Tibial artery (tissue), 4 donors: ENCODE data around the gene QDPR.
"Not testable (repeated sequence)": the region's sequence is repeated elsewhere in the genome, so short reads cannot be mapped to it uniquely, and the experiment has no call there.

Source experiments
- DNase-seq, 2 donors: peaks; one replicate each; pipeline ENCODE4 v3.0.0-alpha.2; 2019
- H3K27ac ChIP-seq, 2 donors: fragments of 200-600 bp; sonication (generic) in 1 of 2; 1 replicate in 1 of 2; 2 replicates in 1 of 2; pipeline ENCODE4 v1.5.1; 2018 to 2019; ENCODE audit warnings: mild to moderate bottlenecking in 1 of 2
- H3K27me3 ChIP-seq, 2 donors: fragments of 200-600 bp; sonication (generic) in 1 of 2; one replicate each; pipeline versions ENCODE4 v1.5.1 to v1.6.0; 2016 to 2019
- H3K36me3 ChIP-seq, 3 donors: fragments of 200-600 bp; sonication (generic) in 2 of 3; one replicate each; pipeline ENCODE4 v1.5.1; 2016 to 2019; ENCODE audit warnings: mild to moderate bottlenecking in 2 of 3
- H3K4me1 ChIP-seq, 4 donors: fragments of 200-600 bp; sonication (generic) in 2 of 4; 1 replicate in 3 of 4; 2 replicates in 1 of 4; pipeline ENCODE4 v1.5.1; 2016 to 2019
- H3K4me3 ChIP-seq, 2 donors: fragments of 200-600 bp; sonication (generic) in 1 of 2; 1 replicate in 1 of 2; 2 replicates in 1 of 2; pipeline ENCODE4 v1.5.1; 2018 to 2019; ENCODE audit warnings: mild to moderate bottlenecking in 2 of 2
- H3K9me3 ChIP-seq, 3 donors: fragments of 200-600 bp; sonication (generic) in 1 of 3; one replicate each; pipeline ENCODE4 v1.5.1; 2016 to 2019
- CTCF ChIP-seq, 2 experiments: fragments of 200-600 bp in 1 of 2; fragments of 450-650 bp in 1 of 2; IDR thresholded peaks; one replicate each; pipeline ENCODE4 v1.5.1; 2017 to 2019; ENCODE audit warnings: antibody characterized with exemption in 2 of 2, mild to moderate bottlenecking in 1 of 2, moderate library complexity in 1 of 2
- intact Hi-C: fragments of 100-400 bp; cut with DNase I; formaldehyde crosslinking; loops from one replicate; pipeline ENCODE4 v1.15.0; 2023; ENCODE audit warnings: low total_unique reads

The QDPR gene

GRCh38 chr4:17463606-17464005, 48.3 kb downstream of the QDPR start:
- intact Hi-C loops, result no loop called here
- TF ChIP-seq CTCF (IDR thresholded peaks at IDR 0.05), result no peak
- no peak for DNase-seq
- Histone ChIP-seq H3K27me3 (no peaks in the 10 kb centered on the region), H3K4me3 (no peak overlapping the region), H3K27ac (no peak overlapping the region), H3K4me1 (no peaks in the 10 kb centered on the region), H3K9me3 (no peaks in the 10 kb centered on the region), H3K36me3 (peaks cover 0 to 3% (median 2%) of the 10 kb centered on the region in 3 donors)

- intact Hi-C loops, result loop anchor here (10.0 kb wide), 1 partner anchor 96 kb away; no protein-coding TSS in a partner anchor
- no peak overlapping the region for H3K27ac ChIP-seq
- H3K4me3 ChIP-seq, result no peak overlapping the region
Observed at GRCh38 chr4:17450269-17450804, 61.6 kb downstream of the QDPR start.

GRCh38 chr4:17448689-17449088, 63.2 kb downstream of the QDPR start:
- peaks cover 0 to 7% (median 0%) of the 10 kb centered on the region in 3 donors for H3K9me3 ChIP-seq
- no peaks in the 10 kb centered on the region for H3K36me3 ChIP-seq
- intact Hi-C loops, result no loop called here

More at GRCh38 chr4:17450269-17450804, 61.6 kb downstream of the QDPR start:
- H3K27me3 ChIP-seq, result no peaks in the 10 kb centered on the region
- H3K4me1 ChIP-seq, result peaks cover 0 to 20% (median 4%) of the 10 kb centered on the region in 4 donors
- H3K36me3 ChIP-seq, result no peaks in the 10 kb centered on the region
- H3K9me3 ChIP-seq, result peaks cover 0 to 3% (median under 1%) of the 10 kb centered on the region in 3 donors
- no peak for TF ChIP-seq CTCF (IDR thresholded peaks at IDR 0.05)
- no peak for DNase-seq

GRCh38 chr4:17447675-17448298, 64.1 kb downstream of the QDPR start:
- Histone ChIP-seq H3K27ac (peak overlapping the region; percentile 32 to 54), H3K4me3 (no peak overlapping the region), H3K4me1 (peaks cover 0 to 20% (median 4%) of the 10 kb centered on the region in 4 donors), H3K36me3 (no peaks in the 10 kb centered on the region), H3K27me3 (no peaks in the 10 kb centered on the region), H3K9me3 (peaks cover 0 to 7% (median 0%) of the 10 kb centered on the region in 3 donors)
- peak in 1 of 2 donors; percentile 41 for DNase-seq
- intact Hi-C loops, result no loop called here
- peak; percentile 42 to 44 for TF ChIP-seq CTCF (IDR thresholded peaks at IDR 0.05)

More at GRCh38 chr4:17448689-17449088, 63.2 kb downstream of the QDPR start:
- peak overlapping the region; percentile 32 to 54 for H3K27ac ChIP-seq
- no peak for TF ChIP-seq CTCF (IDR thresholded peaks at IDR 0.05)
- no peaks in the 10 kb centered on the region for H3K27me3 ChIP-seq
- peaks cover 0 to 20% (median 4%) of the 10 kb centered on the region in 4 donors for H3K4me1 ChIP-seq
- DNase-seq, result no peak
- no peak overlapping the region for H3K4me3 ChIP-seq

- Histone ChIP-seq H3K4me3 (no peak overlapping the region), H3K4me1 (peaks cover 0 to 20% (median 4%) of the 10 kb centered on the region in 4 donors), H3K36me3 (no peaks in the 10 kb centered on the region), H3K9me3 (peaks cover 0 to 7% (median 0%) of the 10 kb centered on the region in 3 donors), H3K27me3 (no peaks in the 10 kb centered on the region), H3K27ac (no peak overlapping the region)
- no peak for DNase-seq
- TF ChIP-seq CTCF (IDR thresholded peaks at IDR 0.05), result no peak
- intact Hi-C loops, result no loop called here
Observed at GRCh38 chr4:17447056-17447455, 64.8 kb downstream of the QDPR start.

- H3K27me3 ChIP-seq, H3K9me3 ChIP-seq, H3K36me3 ChIP-seq, DNase-seq, intact Hi-C loops, H3K4me3 ChIP-seq, H3K4me1 ChIP-seq, H3K27ac ChIP-seq: not testable (repeated sequence)
Observed at GRCh38 chr4:17442477-17442876, 69.4 kb downstream of the QDPR start.
